Measurements from ENCODE around the gene RPS26. TPM values are rescaled to one million over a fixed set of nuclear protein-coding genes. Genes with fewer than 3 reads are reported as not detected.

Gene RPS26
- total RNA-seq, 1 experiment from 2014 or later, result 70.2 TPM

DNA sequence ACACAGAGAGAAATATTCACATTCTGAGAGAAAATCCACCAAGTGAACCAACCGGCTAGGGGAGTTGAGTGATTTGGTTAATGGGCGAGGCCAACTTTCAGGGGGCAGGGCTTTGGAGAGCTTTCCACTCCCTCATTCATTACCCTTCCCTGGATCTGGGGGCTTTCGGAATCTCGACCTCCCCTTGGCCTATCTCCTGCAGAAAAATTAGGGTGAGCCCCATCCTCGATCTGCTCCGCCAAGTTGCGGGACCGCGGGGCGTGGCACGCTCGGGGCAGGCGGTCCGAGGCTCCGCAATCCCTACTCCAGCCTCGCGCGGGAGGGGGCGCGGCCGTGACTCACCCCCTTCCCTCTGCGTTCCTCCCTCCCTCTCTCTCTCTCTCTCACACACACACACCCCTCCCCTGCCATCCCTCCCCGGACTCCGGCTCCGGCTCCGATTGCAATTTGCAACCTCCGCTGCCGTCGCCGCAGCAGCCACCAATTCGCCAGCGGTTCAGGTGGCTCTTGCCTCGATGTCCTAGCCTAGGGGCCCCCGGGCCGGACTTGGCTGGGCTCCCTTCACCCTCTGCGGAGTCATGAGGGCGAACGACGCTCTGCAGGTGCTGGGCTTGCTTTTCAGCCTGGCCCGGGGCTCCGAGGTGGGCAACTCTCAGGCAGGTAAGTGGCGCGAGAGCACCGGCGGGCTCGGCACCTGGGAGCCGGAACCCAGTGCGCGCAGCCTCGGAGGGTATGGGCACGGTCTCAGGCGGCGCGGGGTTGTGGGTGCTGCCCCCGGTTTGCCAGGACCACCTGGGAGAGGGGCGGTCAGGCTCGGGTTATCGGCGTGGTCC lies 38.2 kb downstream of the RPS26 start, which contains the start of gene ERBB3:
TSS of gene ERBB3 (plus strand) at position 443 of the 833 bp plus-strand sequence. CDS start at position 579, 136 bp downstream.
- H3K9me3 ChIP-seq (ENCODE audit: control insufficient read depth in 1 of 2, insufficient read depth in 1 of 2, low read depth in 1 of 2, low read length in 2 of 2), result no peaks in the 10 kb centered on the region
- H3K4me1 ChIP-seq (ENCODE audit: control insufficient read depth in 1 of 2, insufficient read depth in 2 of 2, low read length in 2 of 2), result peaks cover 17 to 38% of the 10 kb centered on the region in 2 experiments
- H3K9ac ChIP-seq (ENCODE audit: low read length), result peak within 1 kb of the TSS; percentile 78
- RAD21 ChIA-PET (ENCODE audit: low non-redundant PET in 1 of 2, low total read pairs in 2 of 2, uncharacterized antibody in 2 of 2, unreplicated experiment in 2 of 2), result interaction anchor here in 1 of 2 experiments (1.5 kb wide), 1 partner anchor 38 kb away, joined by 3 read pairs; the partner anchor contains the start of gene ZC3H10
- no peaks in the 10 kb centered on the region for H3K9me2 ChIP-seq (ENCODE audit: insufficient read depth)
- TF ChIP-seq SIN3A (IDR thresholded peaks at IDR 0.05; ENCODE audit: low read depth), result peak; percentile 69
- peak; percentile 66 for TF ChIP-seq SP1 (IDR thresholded peaks at IDR 0.05; ENCODE audit: low read depth)
- peak; percentile 55 for TF ChIP-seq FOSL1 (IDR thresholded peaks at IDR 0.05; ENCODE audit: low read depth)
- peak; percentile 76 for TF ChIP-seq JUND (IDR thresholded peaks at IDR 0.05)
- TF ChIP-seq, protein P1, sequence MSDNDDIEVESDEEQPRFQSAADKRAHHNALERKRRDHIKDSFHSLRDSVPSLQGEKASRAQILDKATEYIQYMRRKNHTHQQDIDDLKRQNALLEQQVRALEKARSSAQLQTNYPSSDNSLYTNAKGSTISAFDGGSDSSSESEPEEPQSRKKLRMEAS (IDR thresholded peaks at IDR 0.05), result peak; percentile 85
- TF ChIP-seq RAD21 (IDR thresholded peaks at IDR 0.05; ENCODE audit: low read depth), result no peak
- TF ChIP-seq ZNF274 (IDR thresholded peaks at IDR 0.05; ENCODE audit: low read depth, low read length), result no peak
- peak; percentile 22 for TF ChIP-seq POLR2A (IDR thresholded peaks at IDR 0.05; ENCODE audit: borderline replicate concordance, extremely low read depth, insufficient read depth, insufficient read length)
- TF ChIP-seq TCF7L2 (IDR thresholded peaks at IDR 0.05; ENCODE audit: borderline replicate concordance, extremely low read depth, insufficient read depth, insufficient read length), result no peak
- TF ChIP-seq CEBPB (IDR thresholded peaks at IDR 0.05; ENCODE audit: low read depth), result no peak
- TF ChIP-seq, protein P2, sequence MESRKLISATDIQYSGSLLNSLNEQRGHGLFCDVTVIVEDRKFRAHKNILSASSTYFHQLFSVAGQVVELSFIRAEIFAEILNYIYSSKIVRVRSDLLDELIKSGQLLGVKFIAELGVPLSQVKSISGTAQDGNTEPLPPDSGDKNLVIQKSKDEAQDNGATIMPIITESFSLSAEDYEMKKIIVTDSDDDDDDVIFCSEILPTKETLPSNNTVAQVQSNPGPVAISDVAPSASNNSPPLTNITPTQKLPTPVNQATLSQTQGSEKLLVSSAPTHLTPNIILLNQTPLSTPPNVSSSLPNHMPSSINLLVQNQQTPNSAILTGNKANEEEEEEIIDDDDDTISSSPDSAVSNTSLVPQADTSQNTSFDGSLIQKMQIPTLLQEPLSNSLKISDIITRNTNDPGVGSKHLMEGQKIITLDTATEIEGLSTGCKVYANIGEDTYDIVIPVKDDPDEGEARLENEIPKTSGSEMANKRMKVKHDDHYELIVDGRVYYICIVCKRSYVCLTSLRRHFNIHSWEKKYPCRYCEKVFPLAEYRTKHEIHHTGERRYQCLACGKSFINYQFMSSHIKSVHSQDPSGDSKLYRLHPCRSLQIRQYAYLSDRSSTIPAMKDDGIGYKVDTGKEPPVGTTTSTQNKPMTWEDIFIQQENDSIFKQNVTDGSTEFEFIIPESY (IDR thresholded peaks at IDR 0.05; ENCODE audit: extremely low read depth, insufficient replicate concordance, low read length), result no peak
- TF ChIP-seq EZH2phosphoT487 (IDR thresholded peaks at IDR 0.05; ENCODE audit: borderline replicate concordance), result no peak
- TF ChIP-seq CTCF (IDR thresholded peaks at IDR 0.05 in 2 of 3, conservative IDR thresholded peaks at IDR 0.05 in 1 of 3; ENCODE audit: borderline replicate concordance in 1 of 3, insufficient read depth in 1 of 3, low read depth in 2 of 3, low read length in 2 of 3), result no peak
- TF ChIP-seq EGR1 (IDR thresholded peaks at IDR 0.05; ENCODE audit: low read depth), result no peak
- TF ChIP-seq POLR2AphosphoS5 (IDR thresholded peaks at IDR 0.05; ENCODE audit: low read depth, low read length), result peak; percentile 85
- peak within 1 kb of the TSS; percentile 93 for H3K27ac ChIP-seq (ENCODE audit: low read depth, low read length)
- peaks cover 12% of the 10 kb centered on the region; the same call in 1 of the 2 replicates for H3K79me2 ChIP-seq (ENCODE audit: insufficient read depth, low read length)
- peak within 1 kb of the TSS; percentile 94 for H3K4me2 ChIP-seq (ENCODE audit: low read length)
- CTCF ChIA-PET, result interaction anchor here (0.6 to 1.7 kb wide), 7 partner anchors 12 to 342 kb away, joined by 3 to 8 read pairs (median 5); partner anchors contain the start of genes PA2G4 and ZC3H10
- DNase-seq (ENCODE audit: low read depth, low spot score) (peak; percentile 71), ATAC-seq (peak; percentile 77)
- POLR2A ChIA-PET, result interaction anchor here (1.1 to 3.5 kb wide), 5 partner anchors 24 to 48 kb away, joined by 3 to 18 read pairs (median 10); partner anchors contain the start of genes ESYT1, PA2G4 and ZC3H10
- no peaks in the 10 kb centered on the region for H3K27me3 ChIP-seq (ENCODE audit: insufficient read depth, low read length)
- peak within 1 kb of the TSS; percentile 86 for H2AFZ ChIP-seq (ENCODE audit: low read depth, low read length, poor library complexity, severe bottlenecking)
- H4K20me1 ChIP-seq (ENCODE audit: insufficient read depth), result no peaks in the 10 kb centered on the region
- BruUV-seq (replicated peaks), result TSS peak; percentile 61
- peak within 1 kb of the TSS; percentile 70 to 90 for H3K4me3 ChIP-seq (replicated peaks in 1 of 2; ENCODE audit: low read depth in 1 of 2, low read length in 2 of 2)
- peaks cover under 1 to 2% of the 10 kb centered on the region in 2 experiments; a peak in 1 of 4 replicates for H3K36me3 ChIP-seq (ENCODE audit: control insufficient read depth in 1 of 2, insufficient read depth in 2 of 2, low read length in 2 of 2)
- intact Hi-C loops (cut with micrococcal nuclease), result loop anchor here (1.0 kb wide), 2 partner anchors 24 to 36 kb away; partner anchors contain the start of genes PA2G4 and RPL41

All from HCT116 (cell line).